OCI-LY1 (cell line): ENCODE data around the gene CELA2B.
"Not testable (repeated sequence)": the region's sequence is repeated elsewhere in the genome, so short reads cannot be mapped to it uniquely, and the experiment has no call there.

Experiments
- EZH2 ChIP-seq: fragments of 200-600 bp; sonication (generic), shearing (Covaris generic); IDR thresholded peaks from 2 replicates; pipeline ENCODE4 v1.8.0; 2017; ENCODE audit warnings: borderline replicate concordance, mixed run types, mild to moderate bottlenecking, antibody characterized with exemption, low read length, moderate library complexity, mixed read lengths
- TF ChIP-seq, protein P1 (sequence below): fragments of 200-600 bp; sonication (generic), shearing (Covaris generic); IDR thresholded peaks from 2 replicates; pipeline ENCODE4 v1.5.1; 2017; ENCODE audit warnings: mild to moderate bottlenecking, antibody characterized with exemption, low read length, moderate library complexity, mixed read lengths

DNA sequence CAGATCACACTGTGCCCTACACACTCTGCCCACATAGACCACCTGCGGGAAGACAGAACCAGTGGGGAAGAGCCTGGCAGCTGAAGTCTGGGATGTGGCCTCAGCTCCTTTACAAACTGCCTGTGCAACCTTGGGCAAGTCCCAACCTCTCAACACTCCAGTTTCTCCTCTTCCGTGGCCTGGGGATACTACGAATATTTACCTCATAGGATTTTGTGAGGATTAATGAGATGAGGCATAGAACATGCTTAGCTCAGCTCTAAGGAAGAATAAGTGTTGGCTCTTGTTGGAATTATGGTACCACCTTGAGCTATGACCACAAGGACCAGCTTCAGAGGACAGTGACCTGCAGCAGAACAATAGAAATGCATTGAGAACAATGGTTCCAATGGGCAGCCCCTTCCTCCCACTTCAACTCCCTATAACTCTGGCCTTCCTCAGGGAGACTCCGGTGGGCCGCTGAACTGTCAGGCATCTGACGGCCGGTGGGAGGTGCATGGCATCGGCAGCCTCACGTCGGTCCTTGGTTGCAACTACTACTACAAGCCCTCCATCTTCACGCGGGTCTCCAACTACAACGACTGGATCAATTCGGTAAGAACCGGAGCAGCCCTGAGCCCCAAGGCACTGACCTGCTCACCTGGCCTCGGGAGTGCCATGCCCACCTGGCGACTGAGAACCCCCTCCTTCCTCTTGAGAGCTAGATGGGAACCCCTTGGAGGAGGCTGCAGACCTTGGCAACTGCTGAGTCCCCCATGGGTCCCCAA lies 11.1 kb downstream of the CELA2B start:
- TF ChIP-seq EZH2: not testable (repeated sequence)
- TF ChIP-seq, protein P1, sequence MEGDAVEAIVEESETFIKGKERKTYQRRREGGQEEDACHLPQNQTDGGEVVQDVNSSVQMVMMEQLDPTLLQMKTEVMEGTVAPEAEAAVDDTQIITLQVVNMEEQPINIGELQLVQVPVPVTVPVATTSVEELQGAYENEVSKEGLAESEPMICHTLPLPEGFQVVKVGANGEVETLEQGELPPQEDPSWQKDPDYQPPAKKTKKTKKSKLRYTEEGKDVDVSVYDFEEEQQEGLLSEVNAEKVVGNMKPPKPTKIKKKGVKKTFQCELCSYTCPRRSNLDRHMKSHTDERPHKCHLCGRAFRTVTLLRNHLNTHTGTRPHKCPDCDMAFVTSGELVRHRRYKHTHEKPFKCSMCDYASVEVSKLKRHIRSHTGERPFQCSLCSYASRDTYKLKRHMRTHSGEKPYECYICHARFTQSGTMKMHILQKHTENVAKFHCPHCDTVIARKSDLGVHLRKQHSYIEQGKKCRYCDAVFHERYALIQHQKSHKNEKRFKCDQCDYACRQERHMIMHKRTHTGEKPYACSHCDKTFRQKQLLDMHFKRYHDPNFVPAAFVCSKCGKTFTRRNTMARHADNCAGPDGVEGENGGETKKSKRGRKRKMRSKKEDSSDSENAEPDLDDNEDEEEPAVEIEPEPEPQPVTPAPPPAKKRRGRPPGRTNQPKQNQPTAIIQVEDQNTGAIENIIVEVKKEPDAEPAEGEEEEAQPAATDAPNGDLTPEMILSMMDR: not testable (repeated sequence)
